ENCODE results near the gene SLC6A2.

GRCh38 chr16:55622272-55622671 is 33.5 kb upstream of the SLC6A2 start:
- TF ChIP-seq CTCF (IDR thresholded peaks at IDR 0.05): no peak
- no peak for TF ChIP-seq POLR2A (IDR thresholded peaks at IDR 0.05)

Data from adrenal gland (tissue), 5 donors.